Measurements from ENCODE around the gene BAK1. TPM values are rescaled to one million over a fixed set of nuclear protein-coding genes. Genes with fewer than 3 reads are reported as not detected.
A peak's percentile ranks its signal among the peaks of the same experiment; 100 is the strongest.

BAK1 gene
- total RNA-seq, 1 donor from 2014 or later: 51.4 TPM

DNA sequence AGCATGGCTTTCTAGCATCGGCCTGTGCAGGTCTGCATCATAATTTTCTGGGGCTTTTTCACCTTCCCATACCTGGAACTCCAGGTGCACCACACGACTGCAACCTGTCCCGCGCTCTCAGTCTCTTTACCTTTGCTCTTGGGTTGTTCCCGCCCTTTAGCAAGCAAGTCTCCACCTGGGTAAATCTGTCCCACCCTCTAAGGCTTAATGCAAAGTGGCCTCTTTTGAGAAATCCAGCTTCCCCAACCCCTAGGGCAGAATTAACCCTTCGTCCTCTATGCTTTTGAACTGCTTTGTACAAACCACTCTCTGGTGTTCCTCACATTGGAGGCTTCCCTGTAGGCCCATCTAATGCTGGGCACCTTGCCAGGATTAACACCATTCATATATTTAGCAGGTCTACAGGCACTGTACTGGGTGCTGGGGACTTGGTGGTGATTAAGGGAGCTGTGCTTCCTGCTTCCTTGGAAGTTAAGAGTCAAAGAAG lies 43.9 kb upstream of the BAK1 start:
- peak overlapping the region; percentile 52 for H3K27ac Mint-ChIP-seq (ENCODE audit: unreplicated experiment)
- H3K4me1 Mint-ChIP-seq (ENCODE audit: unreplicated experiment): peaks cover 40% of the 10 kb centered on the region
- peak overlapping the region; percentile 93 for H3K4me3 Mint-ChIP-seq (ENCODE audit: unreplicated experiment)
- no peak for DNase-seq (ENCODE audit: low spot score)
- H3K9me3 Mint-ChIP-seq (ENCODE audit: unreplicated experiment): no peaks in the 10 kb centered on the region
- H3K36me3 Mint-ChIP-seq (ENCODE audit: low read depth, unreplicated experiment): peaks cover 19% of the 10 kb centered on the region
- TF ChIP-seq, protein P1, sequence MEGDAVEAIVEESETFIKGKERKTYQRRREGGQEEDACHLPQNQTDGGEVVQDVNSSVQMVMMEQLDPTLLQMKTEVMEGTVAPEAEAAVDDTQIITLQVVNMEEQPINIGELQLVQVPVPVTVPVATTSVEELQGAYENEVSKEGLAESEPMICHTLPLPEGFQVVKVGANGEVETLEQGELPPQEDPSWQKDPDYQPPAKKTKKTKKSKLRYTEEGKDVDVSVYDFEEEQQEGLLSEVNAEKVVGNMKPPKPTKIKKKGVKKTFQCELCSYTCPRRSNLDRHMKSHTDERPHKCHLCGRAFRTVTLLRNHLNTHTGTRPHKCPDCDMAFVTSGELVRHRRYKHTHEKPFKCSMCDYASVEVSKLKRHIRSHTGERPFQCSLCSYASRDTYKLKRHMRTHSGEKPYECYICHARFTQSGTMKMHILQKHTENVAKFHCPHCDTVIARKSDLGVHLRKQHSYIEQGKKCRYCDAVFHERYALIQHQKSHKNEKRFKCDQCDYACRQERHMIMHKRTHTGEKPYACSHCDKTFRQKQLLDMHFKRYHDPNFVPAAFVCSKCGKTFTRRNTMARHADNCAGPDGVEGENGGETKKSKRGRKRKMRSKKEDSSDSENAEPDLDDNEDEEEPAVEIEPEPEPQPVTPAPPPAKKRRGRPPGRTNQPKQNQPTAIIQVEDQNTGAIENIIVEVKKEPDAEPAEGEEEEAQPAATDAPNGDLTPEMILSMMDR (IDR thresholded peaks at IDR 0.05; ENCODE audit: unreplicated experiment): no peak
- peaks cover 20% of the 10 kb centered on the region for H3K27me3 Mint-ChIP-seq (ENCODE audit: unreplicated experiment)

DNA sequence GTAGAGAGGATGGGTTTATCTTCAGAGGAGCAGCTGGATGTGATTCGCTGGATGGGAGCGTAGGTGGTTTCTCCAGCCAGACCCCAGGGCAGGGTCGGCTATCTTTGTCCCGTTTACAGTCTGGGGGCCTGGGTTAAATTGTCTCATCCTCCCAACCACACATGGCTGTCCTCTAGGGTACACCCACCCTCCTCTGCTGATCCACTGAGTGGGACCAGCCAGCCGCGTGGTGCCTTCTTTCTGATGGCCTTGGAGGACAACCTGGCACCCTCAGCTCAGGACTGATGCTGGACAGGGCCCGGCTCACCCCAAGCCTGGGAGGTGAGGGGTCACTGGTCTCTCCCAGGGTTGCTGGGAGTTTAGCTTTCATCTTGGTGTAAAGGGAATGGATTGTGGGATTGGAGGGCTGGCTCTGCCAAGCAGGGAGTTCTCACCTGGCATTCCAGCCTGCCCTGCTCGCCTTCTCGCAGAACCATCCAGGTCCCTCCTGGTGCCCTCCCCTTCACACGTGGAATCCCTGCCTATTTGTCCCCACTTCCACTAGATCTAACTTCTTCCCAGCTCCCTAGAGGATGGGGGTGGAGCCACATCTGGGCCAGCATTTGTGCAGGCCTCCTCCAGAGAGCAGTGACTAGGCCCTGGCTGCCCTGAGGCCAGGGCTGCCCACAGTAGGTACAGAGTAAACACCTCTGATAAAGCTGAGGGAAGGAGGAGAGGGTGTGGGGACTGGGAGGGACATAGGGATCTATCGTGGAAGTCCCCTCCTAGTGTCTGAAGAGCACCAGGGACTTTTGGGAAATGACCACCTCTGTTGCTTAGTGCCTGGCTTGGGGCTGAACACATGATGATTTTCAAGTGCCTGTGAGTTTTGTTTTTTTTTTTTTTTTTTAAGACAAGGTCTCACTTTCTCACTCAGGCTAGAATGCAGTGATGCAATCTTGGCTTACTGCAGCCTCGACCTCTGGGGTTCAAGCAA lies 42.7 kb upstream of the BAK1 start:
- Mint-ChIP-seq H3K27ac (ENCODE audit: unreplicated experiment) (no peak overlapping the region), H3K36me3 (ENCODE audit: low read depth, unreplicated experiment) (peaks cover 19% of the 10 kb centered on the region), H3K4me1 (ENCODE audit: unreplicated experiment) (peaks cover 46% of the 10 kb centered on the region), H3K27me3 (ENCODE audit: unreplicated experiment) (peaks cover 20% of the 10 kb centered on the region), H3K9me3 (ENCODE audit: unreplicated experiment) (no peaks in the 10 kb centered on the region), H3K4me3 (ENCODE audit: unreplicated experiment) (peak overlapping the region; percentile 93)
- TF ChIP-seq, protein P1 (IDR thresholded peaks at IDR 0.05; ENCODE audit: unreplicated experiment): no peak
- no peak for DNase-seq (ENCODE audit: low spot score)

DNA sequence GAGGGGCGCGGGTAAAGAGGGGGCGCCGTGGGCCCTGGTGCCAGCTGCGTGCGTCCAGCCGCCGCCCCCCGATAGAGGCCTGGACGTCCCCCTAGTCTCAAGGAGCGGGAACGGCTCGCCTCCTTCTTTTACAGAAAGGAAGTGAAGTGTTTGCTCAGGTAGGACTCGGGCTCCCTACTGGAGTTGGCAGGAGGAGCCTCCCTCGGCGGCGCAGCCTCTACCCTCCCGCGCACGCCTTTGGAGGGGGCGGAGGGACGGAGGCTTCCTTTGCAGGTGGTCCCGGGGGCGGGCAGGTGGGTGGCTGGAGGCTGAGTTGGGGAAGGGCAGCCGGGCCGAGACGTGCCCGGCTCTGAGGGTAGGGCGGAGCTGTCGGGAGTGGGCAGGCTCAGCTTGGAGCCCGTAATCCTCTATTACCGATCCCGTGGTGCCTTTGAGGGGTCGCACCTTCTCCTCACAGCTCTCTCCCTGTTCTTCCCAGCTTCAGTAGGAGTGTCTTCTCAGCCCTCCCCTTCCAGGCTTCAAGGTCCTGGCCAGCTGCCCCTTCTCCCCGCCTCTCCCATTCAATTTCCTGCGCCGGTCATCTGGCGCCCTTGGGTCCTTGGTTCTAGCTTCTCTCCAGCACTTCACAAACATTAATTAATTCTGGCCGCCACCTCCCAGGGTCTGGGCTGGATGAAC lies 41.8 kb upstream of the BAK1 start:
- TF ChIP-seq, protein P1 (IDR thresholded peaks at IDR 0.05; ENCODE audit: unreplicated experiment): no peak
- Mint-ChIP-seq H3K36me3 (ENCODE audit: low read depth, unreplicated experiment) (peaks cover 19% of the 10 kb centered on the region), H3K27me3 (ENCODE audit: unreplicated experiment) (peaks cover 16% of the 10 kb centered on the region), H3K4me3 (ENCODE audit: unreplicated experiment) (peak overlapping the region; percentile 93), H3K9me3 (ENCODE audit: unreplicated experiment) (no peaks in the 10 kb centered on the region), H3K27ac (ENCODE audit: unreplicated experiment) (peak overlapping the region; percentile 64), H3K4me1 (ENCODE audit: unreplicated experiment) (peaks cover 44% of the 10 kb centered on the region)
- DNase-seq (ENCODE audit: low spot score): no peak

DNA sequence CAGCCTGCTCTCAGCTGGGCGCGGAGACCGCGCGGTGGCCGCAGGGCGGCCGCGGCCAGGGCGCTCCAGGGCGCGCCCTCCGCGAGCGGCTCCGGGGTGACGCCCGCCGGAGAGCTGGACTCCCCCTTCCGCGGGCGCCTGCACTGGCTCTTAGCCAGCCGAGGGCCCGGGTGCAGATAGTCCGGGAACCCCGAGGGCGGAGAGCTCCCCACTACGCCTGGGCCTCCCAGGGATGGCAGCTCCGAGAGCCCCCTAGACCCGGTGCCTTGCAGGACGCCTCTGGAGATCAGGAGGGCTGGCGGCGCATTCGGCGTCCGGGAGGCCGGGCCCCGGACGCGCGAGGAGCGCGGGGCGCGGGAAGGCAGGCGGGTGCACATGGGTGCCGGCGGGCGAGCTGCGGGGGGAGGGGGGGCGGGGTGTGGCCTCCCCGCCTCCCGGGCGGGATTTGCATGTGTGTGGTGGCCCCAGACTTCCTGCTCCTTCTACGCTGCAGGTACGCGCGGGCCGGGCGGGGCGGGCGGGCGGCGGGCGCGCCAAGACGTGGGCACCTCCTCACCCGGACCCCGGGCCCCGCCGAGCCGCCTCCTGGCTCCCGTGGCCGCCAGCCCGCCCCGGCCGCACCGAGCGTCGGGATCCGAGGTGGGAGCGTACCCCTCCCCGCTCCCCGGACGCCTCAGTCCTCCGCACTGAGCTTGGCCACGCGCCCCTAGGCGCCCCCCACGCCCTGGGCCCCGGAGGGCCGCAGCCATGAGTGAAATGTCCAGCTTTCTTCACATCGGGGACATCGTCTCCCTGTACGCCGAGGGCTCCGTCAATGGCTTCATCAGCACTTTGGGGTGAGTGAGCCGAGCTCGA lies 41.0 kb upstream of the BAK1 start, which contains the start of gene ITPR3:
Gene ITPR3, plus strand, starts transcription at position 467 of the 855 bp plus-strand sequence. Its CDS starts 281 bp downstream, at position 748.
- H3K36me3 Mint-ChIP-seq (ENCODE audit: low read depth, unreplicated experiment): peaks cover 19% of the 10 kb centered on the region
- DNase-seq (ENCODE audit: low spot score): peak; percentile 36
- H3K4me3 Mint-ChIP-seq (ENCODE audit: unreplicated experiment): peak within 1 kb of the TSS; percentile 94
- no peaks in the 10 kb centered on the region for H3K9me3 Mint-ChIP-seq (ENCODE audit: unreplicated experiment)
- H3K27me3 Mint-ChIP-seq (ENCODE audit: unreplicated experiment): peaks cover 16% of the 10 kb centered on the region
- H3K27ac Mint-ChIP-seq (ENCODE audit: unreplicated experiment): peak within 1 kb of the TSS; percentile 97
- TF ChIP-seq, protein P1 (IDR thresholded peaks at IDR 0.05; ENCODE audit: unreplicated experiment): no peak
- peaks cover 44% of the 10 kb centered on the region for H3K4me1 Mint-ChIP-seq (ENCODE audit: unreplicated experiment)

Measured in endothelial cell (in vitro differentiated cells).